K562 (cell line): ENCODE measurements around the gene MYO3B. TPM values are rescaled to one million over a fixed set of nuclear protein-coding genes. Genes with fewer than 3 reads are reported as not detected.

ENCODE experiments used
- ATAC-seq: fragments of 200-7000 bp; cut with Tn5 transposase; 3 replicates; pipeline ENCODE4 v1.9.1; 2020; ENCODE audit warnings: moderate library complexity
- BruUV-seq: library from RNA; stranded (reverse); fragments of 400-500 nt; replicated peaks from 2 replicates; lab custom pipeline; 2021; lab: Mats Ljungman, UMichigan
- CTCF ChIA-PET: fragments of 300-600 bp; formaldehyde crosslinking; extraction: SDS; loops from one replicate; lab custom pipeline; 2021; ENCODE audit warnings: low intra/inter-chr PET ratio; lab: Yijun Ruan, JAX
- POLR2A ChIA-PET: fragments of 300-600, 350-650 bp; sonication (Branson Sonifier 250); formaldehyde crosslinking; extraction: SDS; loops from one replicate; lab custom pipeline; 2021; ENCODE audit warnings: antibody characterized with exemption, inconsistent platforms; lab: Yijun Ruan, JAX
- DNase-seq, 4 experiments: peaks; one replicate each; pipeline versions ENCODE4 v3.0.0 to v3.0.0-alpha.2; 2011 to 2018; ENCODE audit warnings: low spot score in 3 of 4, mixed read lengths in 3 of 4; ENCODE audit errors: extremely low read depth in 1 of 4
- FAIRE-seq: peaks from 2 replicates; lab custom pipeline; 2011; peaks lifted over from hg19 to GRCh38; lab: Jason Lieb, UNC
- H2AFZ ChIP-seq: 2 replicates; pipeline ENCODE4 v1.6.0; 2011; ENCODE audit warnings: low read depth, low read length, control low read depth, inconsistent platforms
- H3K27ac ChIP-seq: fragments of 200-600 bp; 3 replicates; pipeline ENCODE4 v1.8.0; 2011; ENCODE audit warnings: low read depth, mild to moderate bottlenecking, control low read depth, inconsistent platforms, low read length, moderate library complexity, mixed read lengths; ENCODE audit errors: extremely low read depth
- H3K27me3 ChIP-seq, 2 experiments: fragments of 300-600 bp in 1 of 2; 2 replicates in 1 of 2; 3 replicates in 1 of 2; pipeline versions ENCODE4 v1.6.0 to v1.8.0; 2011; ENCODE audit warnings: inconsistent platforms in 2 of 2, low read length in 2 of 2, mild to moderate bottlenecking in 1 of 2, mixed read lengths in 1 of 2, moderate library complexity in 1 of 2; ENCODE audit not compliant: control insufficient read depth in 2 of 2, insufficient read depth in 2 of 2
- H3K36me3 ChIP-seq: fragments of 300-600 bp; 3 replicates; pipeline ENCODE4 v1.8.0; 2011; ENCODE audit warnings: mild to moderate bottlenecking, low read length, inconsistent platforms; ENCODE audit not compliant: control insufficient read depth, insufficient read depth
- H3K4me1 ChIP-seq, 2 experiments: fragments of 200-600 bp in 1 of 2; replicated peaks in 1 of 2; 2 replicates in 1 of 2; 3 replicates in 1 of 2; pipeline versions ENCODE4 v1.5.1 to v1.8.0; 2011; ENCODE audit warnings: inconsistent platforms in 2 of 2, low read length in 2 of 2, mild to moderate bottlenecking in 1 of 2, mixed read lengths in 1 of 2, moderate library complexity in 1 of 2; ENCODE audit not compliant: control insufficient read depth in 2 of 2, insufficient read depth in 2 of 2
- H3K4me2 ChIP-seq: 2 replicates; pipeline ENCODE4 v1.6.1; 2011; ENCODE audit warnings: low read length, control low read depth, inconsistent platforms, mixed read lengths; ENCODE audit not compliant: insufficient read depth
- H3K4me3 ChIP-seq: fragments of 200-600 bp; sonication (generic), shearing (Covaris generic); 2 replicates; pipeline ENCODE4 v1.5.1; 2016; ENCODE audit warnings: control low read depth, inconsistent platforms
- H3K79me2 ChIP-seq: fragments of 200-600 bp; 3 replicates; pipeline ENCODE4 v1.8.0; 2011; ENCODE audit warnings: low read length, inconsistent platforms; ENCODE audit not compliant: control insufficient read depth, insufficient read depth
- H3K9ac ChIP-seq, 2 experiments: 2 replicates each; pipeline versions ENCODE4 v1.6.0 to v1.6.1; 2011; ENCODE audit warnings: low read depth in 2 of 2, low read length in 2 of 2, control low read depth in 1 of 2, inconsistent platforms in 1 of 2, mild to moderate bottlenecking in 1 of 2, mixed read lengths in 1 of 2; ENCODE audit not compliant: insufficient read depth in 1 of 2
- H3K9me1 ChIP-seq: one replicate; pipeline ENCODE4 v1.6.0; 2011; ENCODE audit warnings: inconsistent platforms, mild to moderate bottlenecking, low read length, moderate library complexity; ENCODE audit not compliant: control insufficient read depth, insufficient read depth
- H3K9me3 ChIP-seq: replicated peaks from 2 replicates; pipeline ENCODE4 v1.5.1; 2011; ENCODE audit warnings: low read depth, low read length, inconsistent platforms; ENCODE audit not compliant: control insufficient read depth, insufficient read depth
- H4K20me1 ChIP-seq: replicated peaks from 2 replicates; pipeline ENCODE4 v1.6.1; 2011; ENCODE audit warnings: low read length, inconsistent platforms, mixed read lengths; ENCODE audit not compliant: control insufficient read depth, insufficient read depth
- CBX1 ChIP-seq: sonication (generic); IDR thresholded peaks from 2 replicates; pipeline ENCODE4 v1.6.1; 2016; ENCODE audit warnings: antibody characterized with exemption, low read depth, mild to moderate bottlenecking
- DPF2 ChIP-seq: fragments of 450-650 bp; IDR thresholded peaks from 2 replicates; pipeline ENCODE4 v1.6.1; 2016
- GTF2E2 ChIP-seq: fragments of 200-800 bp; sonication (Bioruptor generic); IDR thresholded peaks from 2 replicates; pipeline ENCODE4 v1.6.1; 2016; ENCODE audit warnings: missing genetic modification characterization, missing compliant biosample characterization
- JUND ChIP-seq, 2 experiments: IDR thresholded peaks; 2 replicates in 1 of 2; 3 replicates in 1 of 2; pipeline ENCODE4 v1.6.1; 2011; ENCODE audit warnings: borderline replicate concordance in 2 of 2, low read depth in 2 of 2, low read length in 2 of 2, improper control_type of control experiment in 1 of 2, missing biosample characterization in 1 of 2, missing genetic modification characterization in 1 of 2, missing genetic modification reagents in 1 of 2
- NFXL1 ChIP-seq: fragments of 450-650 bp; formaldehyde crosslinking; IDR thresholded peaks from 2 replicates; pipeline ENCODE4 v1.4.0; 2021; ENCODE audit warnings: mild to moderate bottlenecking
- NRF1 ChIP-seq, 2 experiments: fragments of 450-650 bp; IDR thresholded peaks in 1 of 2; conservative IDR thresholded peaks in 1 of 2; 2 replicates each; pipeline ENCODE4 v1.6.1; 2014; ENCODE audit warnings: mild to moderate bottlenecking in 2 of 2
- U2AF2 ChIP-seq: fragments of 200-400 bp; formaldehyde crosslinking; optimal IDR thresholded peaks from 2 replicates; pipeline ENCODE3; 2017; ENCODE audit warnings: low read depth, mild to moderate bottlenecking, low read length
- ZNF778 ChIP-seq: fragments of 450-650 bp; formaldehyde crosslinking; IDR thresholded peaks from 2 replicates; pipeline ENCODE4 v1.4.0; 2020; ENCODE audit warnings: mild to moderate bottlenecking, moderate library complexity
- WGBS: fragments of 100-300 bp; shearing (Covaris generic); methylation state at CpG from one replicate; pipeline ENCODE4 v1.1.6; 2016; ENCODE audit warnings: low coverage, mixed read lengths; ENCODE audit not compliant: insufficient coverage; ENCODE audit errors: missing lambda C conversion rate; 5-methylcytosine and 5-hydroxymethylcytosine counted together
- in situ Hi-C: fragments of 300-500 bp; cut with MboI; formaldehyde crosslinking; loops from 4 replicates; pipeline ENCODE4 v1.15.0; 2018; ENCODE audit warnings: inconsistent platforms, mixed read lengths
- intact Hi-C: fragments of 100-400 bp; cut with micrococcal nuclease; formaldehyde crosslinking; loops from 2 replicates; pipeline ENCODE4 v1.14.2; 2022
- polyA plus RNA-seq, 8 experiments: library from polyadenylated mRNA; depleted of rRNA in 4 of 8; stranded (reverse) in 5 of 8; unstranded in 3 of 8; fragments of >200 nt; fragmentation: Nextera tagmentation in 2 of 8; fragmentation: Illumina TruSeq in 1 of 8; extraction: Ambion mirVana in 2 of 8; extraction: Trizol in 1 of 8; gene quantifications; 2 replicates each; pipeline versions ENCODE4 v1.2.1 to v1.2.3, GENCODE V29; 2011 to 2014; ENCODE audit warnings: inconsistent platforms in 1 of 8, missing spikeins in 1 of 8
- total RNA-seq, 7 experiments: library from RNA; depleted of rRNA in 6 of 7; stranded (reverse); fragments of >200 nt in 6 of 7; fragmentation: Illumina TruSeq in 2 of 7; extraction: Trizol in 2 of 7; gene quantifications; 2 replicates each; pipeline versions ENCODE4 v1.2.1 to v1.2.3, GENCODE V29; 2011 to 2021; ENCODE audit warnings: low replicate concordance in 1 of 7
- TF ChIP-seq, protein P1 (sequence below): fragments of 450-650 bp; IDR thresholded peaks from 2 replicates; pipeline ENCODE4 v1.6.1; 2016; ENCODE audit warnings: low read depth
- TF ChIP-seq, protein P2 (sequence below), 2 experiments: fragments of 450-650 bp in 1 of 2; sonication (generic) in 1 of 2; formaldehyde crosslinking in 1 of 2; IDR thresholded peaks in 1 of 2; conservative IDR thresholded peaks in 1 of 2; 2 replicates each; pipeline versions ENCODE4 v1.6.1 to v1.8.1; 2016 to 2023; ENCODE audit warnings: mild to moderate bottlenecking in 2 of 2, moderate library complexity in 2 of 2, inconsistent platforms in 1 of 2, missing genetic modification reagents in 1 of 2

Gene MYO3B
- total and polyA plus RNA-seq, 9 of the 15 experiments (the other 6 are each of a cell fraction or from before 2014, with no cell fraction given): 2.7 to 6.5 (median 3.6) TPM

DNA sequence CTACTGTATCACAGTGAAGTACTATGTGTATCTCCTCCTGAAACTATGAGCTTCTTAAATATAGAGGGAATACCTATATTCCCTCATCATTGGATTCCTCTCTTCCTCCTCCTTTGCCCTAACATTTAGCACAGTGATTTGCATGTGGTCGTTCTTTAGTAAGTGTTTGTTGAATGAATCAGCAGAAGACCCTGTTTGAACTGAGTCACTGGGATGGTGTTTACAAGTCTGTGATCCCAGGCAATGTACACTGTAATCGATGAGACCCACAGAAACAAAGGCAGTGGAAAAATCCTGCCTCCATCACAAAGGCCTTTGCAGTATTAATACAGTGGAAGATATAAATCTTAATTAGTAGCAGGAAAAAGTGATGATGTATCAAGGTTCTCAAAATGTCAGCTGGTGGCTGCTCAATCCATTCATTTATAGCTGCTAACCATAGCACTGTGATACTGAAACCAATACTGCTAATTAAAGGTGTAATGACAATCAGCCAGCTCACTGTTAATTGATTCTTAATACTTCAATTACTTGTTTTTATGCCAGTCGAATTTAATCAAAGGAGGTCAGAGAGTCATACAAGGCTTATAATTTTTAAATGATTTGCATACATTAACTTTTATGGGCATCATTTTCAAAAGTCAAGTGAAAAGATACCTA lies 20.8 kb upstream of the MYO3B start:
- FAIRE-seq: peak; percentile 67
- Histone ChIP-seq H3K4me3 (no peak overlapping the region), H3K4me2 (no peak overlapping the region), H3K9me1 (no peaks in the 10 kb centered on the region), H3K27ac (no peak overlapping the region), H3K36me3 (no peaks in the 10 kb centered on the region), H3K79me2 (no peaks in the 10 kb centered on the region), H4K20me1 (no peaks in the 10 kb centered on the region), H2AFZ (0 out of 2 replicates have a peak overlapping the region, but pooled peaks have one; percentile 14), H3K4me1 (peaks cover 14 to 28% of the 10 kb centered on the region in 2 experiments), H3K9ac (no peak overlapping the region), H3K9me3 (no peaks in the 10 kb centered on the region), H3K27me3 (no peaks in the 10 kb centered on the region; a peak in 1 of 5 replicates)
- ATAC-seq: no peak
- ChIA-PET CTCF (no interaction called here), POLR2A (interaction anchor here (2.3 to 2.7 kb wide), 2 partner anchors 11 to 12 kb away, joined by 9 to 10 read pairs; no protein-coding TSS in a partner anchor)
- intact Hi-C loops: loop anchor here (10.0 kb wide), 1 partner anchor 222 kb away; no protein-coding TSS in a partner anchor
- WGBS: 12% methylated on average over 3 of the region's 3 CpGs
- in situ Hi-C loops: no loop called here
- no peak for DNase-seq
- BruUV-seq: no TSS peak
- peak; percentile 61 for TF ChIP-seq DPF2
- no peak for TF ChIP-seq CBX1
- TF ChIP-seq ZNF778 (CRISPR knock-in tag): no peak
- no peak for TF ChIP-seq NFXL1 (CRISPR knock-in tag)
- TF ChIP-seq, protein P1, sequence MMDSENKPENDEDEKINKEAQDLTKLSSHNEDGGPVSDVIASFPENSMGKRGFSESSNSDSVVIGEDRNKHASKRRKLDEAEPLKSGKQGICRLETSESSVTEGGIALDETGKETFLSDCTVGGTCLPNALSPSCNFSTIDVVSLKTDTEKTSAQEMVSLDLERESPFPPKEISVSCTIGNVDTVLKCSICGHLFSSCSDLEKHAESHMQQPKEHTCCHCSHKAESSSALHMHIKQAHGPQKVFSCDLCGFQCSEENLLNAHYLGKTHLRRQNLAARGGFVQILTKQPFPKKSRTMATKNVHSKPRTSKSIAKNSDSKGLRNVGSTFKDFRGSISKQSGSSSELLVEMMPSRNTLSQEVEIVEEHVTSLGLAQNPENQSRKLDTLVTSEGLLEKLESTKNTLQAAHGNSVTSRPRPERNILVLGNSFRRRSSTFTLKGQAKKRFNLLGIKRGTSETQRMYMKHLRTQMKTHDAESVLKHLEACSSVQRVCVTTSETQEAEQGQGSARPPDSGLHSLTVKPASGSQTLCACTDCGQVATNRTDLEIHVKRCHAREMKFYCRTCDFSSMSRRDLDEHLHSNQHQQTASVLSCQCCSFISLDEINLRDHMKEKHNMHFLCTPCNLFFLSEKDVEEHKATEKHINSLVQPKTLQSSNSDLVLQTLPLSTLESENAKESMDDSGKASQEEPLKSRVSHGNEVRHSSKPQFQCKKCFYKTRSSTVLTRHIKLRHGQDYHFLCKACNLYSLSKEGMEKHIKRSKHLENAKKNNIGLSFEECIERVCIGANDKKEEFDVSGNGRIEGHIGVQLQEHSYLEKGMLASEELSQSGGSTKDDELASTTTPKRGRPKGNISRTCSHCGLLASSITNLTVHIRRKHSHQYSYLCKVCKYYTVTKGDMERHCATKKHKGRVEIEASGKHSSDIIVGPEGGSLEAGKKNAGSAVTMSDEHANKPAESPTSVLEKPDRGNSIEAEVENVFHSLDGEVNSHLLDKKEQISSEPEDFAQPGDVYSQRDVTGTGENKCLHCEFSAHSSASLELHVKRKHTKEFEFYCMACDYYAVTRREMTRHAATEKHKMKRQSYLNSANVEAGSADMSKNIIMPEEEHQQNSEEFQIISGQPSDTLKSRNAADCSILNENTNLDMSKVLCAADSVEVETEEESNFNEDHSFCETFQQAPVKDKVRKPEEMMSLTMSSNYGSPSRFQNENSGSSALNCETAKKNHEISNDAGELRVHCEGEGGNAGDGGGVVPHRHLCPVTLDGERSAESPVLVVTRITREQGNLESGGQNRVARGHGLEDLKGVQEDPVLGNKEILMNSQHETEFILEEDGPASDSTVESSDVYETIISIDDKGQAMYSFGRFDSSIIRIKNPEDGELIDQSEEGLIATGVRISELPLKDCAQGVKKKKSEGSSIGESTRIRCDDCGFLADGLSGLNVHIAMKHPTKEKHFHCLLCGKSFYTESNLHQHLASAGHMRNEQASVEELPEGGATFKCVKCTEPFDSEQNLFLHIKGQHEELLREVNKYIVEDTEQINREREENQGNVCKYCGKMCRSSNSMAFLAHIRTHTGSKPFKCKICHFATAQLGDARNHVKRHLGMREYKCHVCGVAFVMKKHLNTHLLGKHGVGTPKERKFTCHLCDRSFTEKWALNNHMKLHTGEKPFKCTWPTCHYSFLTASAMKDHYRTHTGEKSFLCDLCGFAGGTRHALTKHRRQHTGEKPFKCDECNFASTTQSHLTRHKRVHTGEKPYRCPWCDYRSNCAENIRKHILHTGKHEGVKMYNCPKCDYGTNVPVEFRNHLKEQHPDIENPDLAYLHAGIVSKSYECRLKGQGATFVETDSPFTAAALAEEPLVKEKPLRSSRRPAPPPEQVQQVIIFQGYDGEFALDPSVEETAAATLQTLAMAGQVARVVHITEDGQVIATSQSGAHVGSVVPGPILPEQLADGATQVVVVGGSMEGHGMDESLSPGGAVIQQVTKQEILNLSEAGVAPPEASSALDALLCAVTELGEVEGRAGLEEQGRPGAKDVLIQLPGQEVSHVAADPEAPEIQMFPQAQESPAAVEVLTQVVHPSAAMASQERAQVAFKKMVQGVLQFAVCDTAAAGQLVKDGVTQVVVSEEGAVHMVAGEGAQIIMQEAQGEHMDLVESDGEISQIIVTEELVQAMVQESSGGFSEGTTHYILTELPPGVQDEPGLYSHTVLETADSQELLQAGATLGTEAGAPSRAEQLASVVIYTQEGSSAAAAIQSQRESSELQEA: no peak
- peak; percentile 40; the same call in 1 of the 2 replicates for TF ChIP-seq JUND (IDR thresholded peaks at IDR 0.05; ENCODE audit: borderline replicate concordance, low read depth, low read length)
- no peak; the same call in 2 of the 3 replicates for TF ChIP-seq JUND (tag; IDR thresholded peaks at IDR 0.05; ENCODE audit: borderline replicate concordance, low read depth, low read length)
- TF ChIP-seq, protein P2, sequence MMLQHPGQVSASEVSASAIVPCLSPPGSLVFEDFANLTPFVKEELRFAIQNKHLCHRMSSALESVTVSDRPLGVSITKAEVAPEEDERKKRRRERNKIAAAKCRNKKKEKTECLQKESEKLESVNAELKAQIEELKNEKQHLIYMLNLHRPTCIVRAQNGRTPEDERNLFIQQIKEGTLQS (IDR thresholded peaks at IDR 0.05): peak; percentile 19; the same call in 1 of the 2 replicates
- TF ChIP-seq, protein P2 (CRISPR knock-in tag; conservative IDR thresholded peaks at IDR 0.05): no peak
- TF ChIP-seq NRF1 (conservative IDR thresholded peaks at IDR 0.05 in 1 of 2, IDR thresholded peaks at IDR 0.05 in 1 of 2): no peak
- no peak for TF ChIP-seq U2AF2
- TF ChIP-seq GTF2E2 (tag): no peak
